ENCODE measurements around the gene RTF1. TPM values are rescaled to one million over a fixed set of nuclear protein-coding genes. Genes with fewer than 3 reads are reported as not detected.
A peak's percentile ranks its signal among the peaks of the same experiment; 100 is the strongest.

Gene RTF1
- total RNA-seq, 1 donor: 29.5 TPM

DNA sequence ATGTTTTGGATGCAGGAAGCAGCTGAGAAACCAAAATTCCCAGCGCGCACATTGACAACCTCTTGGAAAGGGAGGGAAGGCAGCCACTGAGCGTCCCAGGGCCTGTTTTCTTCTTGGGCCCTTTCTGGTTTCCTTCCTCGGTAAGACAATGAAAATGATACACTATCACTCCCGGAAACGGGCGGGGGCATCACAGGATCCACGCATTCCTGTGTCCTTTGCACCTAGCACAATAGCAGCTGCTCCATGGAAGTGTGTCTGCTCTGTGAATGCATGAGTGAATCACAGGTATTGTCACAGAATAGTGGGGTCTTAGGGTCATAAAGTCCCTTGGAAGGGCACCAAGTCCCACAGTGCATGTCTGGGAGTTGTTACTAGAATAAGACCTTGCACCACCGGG lies 70.5 kb downstream of the RTF1 start:
- no peak for DNase-seq (ENCODE audit: low read depth)
- TF ChIP-seq, protein P1, sequence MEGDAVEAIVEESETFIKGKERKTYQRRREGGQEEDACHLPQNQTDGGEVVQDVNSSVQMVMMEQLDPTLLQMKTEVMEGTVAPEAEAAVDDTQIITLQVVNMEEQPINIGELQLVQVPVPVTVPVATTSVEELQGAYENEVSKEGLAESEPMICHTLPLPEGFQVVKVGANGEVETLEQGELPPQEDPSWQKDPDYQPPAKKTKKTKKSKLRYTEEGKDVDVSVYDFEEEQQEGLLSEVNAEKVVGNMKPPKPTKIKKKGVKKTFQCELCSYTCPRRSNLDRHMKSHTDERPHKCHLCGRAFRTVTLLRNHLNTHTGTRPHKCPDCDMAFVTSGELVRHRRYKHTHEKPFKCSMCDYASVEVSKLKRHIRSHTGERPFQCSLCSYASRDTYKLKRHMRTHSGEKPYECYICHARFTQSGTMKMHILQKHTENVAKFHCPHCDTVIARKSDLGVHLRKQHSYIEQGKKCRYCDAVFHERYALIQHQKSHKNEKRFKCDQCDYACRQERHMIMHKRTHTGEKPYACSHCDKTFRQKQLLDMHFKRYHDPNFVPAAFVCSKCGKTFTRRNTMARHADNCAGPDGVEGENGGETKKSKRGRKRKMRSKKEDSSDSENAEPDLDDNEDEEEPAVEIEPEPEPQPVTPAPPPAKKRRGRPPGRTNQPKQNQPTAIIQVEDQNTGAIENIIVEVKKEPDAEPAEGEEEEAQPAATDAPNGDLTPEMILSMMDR (IDR thresholded peaks at IDR 0.05; ENCODE audit: insufficient read depth, low read length): no peak
- no peak overlapping the region for H3K4me3 ChIP-seq (ENCODE audit: low read depth, low read length)

- DNase-seq (ENCODE audit: low read depth): no peak
- TF ChIP-seq, protein P1 (IDR thresholded peaks at IDR 0.05; ENCODE audit: insufficient read depth, low read length): no peak
- H3K4me3 ChIP-seq (ENCODE audit: low read depth, low read length): no peak overlapping the region
Observed at GRCh38 chr15:41487802-41488201, 70.9 kb downstream of the RTF1 start.

- DNase-seq (ENCODE audit: low read depth): no peak
- no peak overlapping the region for H3K4me3 ChIP-seq (ENCODE audit: low read depth, low read length)
- TF ChIP-seq, protein P1 (IDR thresholded peaks at IDR 0.05; ENCODE audit: insufficient read depth, low read length): no peak
Observed at GRCh38 chr15:41489641-41490040, 72.7 kb downstream of the RTF1 start.

DNA sequence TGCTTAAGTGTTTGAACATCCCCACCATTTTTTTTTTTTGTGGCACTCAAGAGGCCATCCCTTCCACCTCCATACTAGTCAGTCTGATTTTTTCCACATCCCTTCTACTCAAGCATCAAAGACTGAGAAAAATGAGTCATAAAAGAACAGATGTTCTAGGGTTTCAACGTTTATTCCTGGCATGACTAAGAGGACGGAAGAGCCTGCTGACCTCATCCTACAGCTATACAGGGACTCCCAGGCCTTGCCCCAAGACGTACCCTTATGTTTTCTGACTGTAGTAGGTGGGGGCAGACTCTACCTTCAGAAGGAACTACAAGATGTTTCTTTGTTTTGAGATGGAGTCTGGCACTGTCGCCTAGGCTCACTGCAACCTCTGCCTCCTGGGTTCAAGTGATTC lies 73.5 kb downstream of the RTF1 start:
- TF ChIP-seq, protein P1 (IDR thresholded peaks at IDR 0.05; ENCODE audit: insufficient read depth, low read length): no peak
- H3K4me3 ChIP-seq (ENCODE audit: low read depth, low read length): no peak overlapping the region
- peak; percentile 94 for DNase-seq (ENCODE audit: low read depth)

DNA sequence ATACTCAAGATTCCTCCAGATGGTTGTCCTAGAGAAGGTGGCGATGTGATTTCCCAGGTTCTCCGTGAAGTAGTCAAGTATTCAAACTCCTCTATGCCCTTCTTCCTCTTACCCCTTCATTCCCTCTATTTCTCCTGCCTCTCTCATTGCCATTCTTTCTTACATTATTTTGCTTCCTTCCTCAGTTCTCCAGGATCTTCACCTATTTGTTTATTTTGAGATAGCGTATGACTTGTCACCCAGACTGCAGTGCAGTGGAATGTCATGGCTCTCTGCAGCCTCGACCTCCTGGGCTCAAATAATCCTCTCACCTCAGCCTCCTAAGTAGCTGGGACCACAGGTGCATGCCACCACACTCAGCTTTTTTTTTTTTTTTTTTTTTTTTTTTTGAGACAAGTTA lies 75.0 kb downstream of the RTF1 start:
- TF ChIP-seq, protein P1 (IDR thresholded peaks at IDR 0.05; ENCODE audit: insufficient read depth, low read length): no peak
- no peak overlapping the region for H3K4me3 ChIP-seq (ENCODE audit: low read depth, low read length)
- DNase-seq (ENCODE audit: low read depth): no peak

DNA sequence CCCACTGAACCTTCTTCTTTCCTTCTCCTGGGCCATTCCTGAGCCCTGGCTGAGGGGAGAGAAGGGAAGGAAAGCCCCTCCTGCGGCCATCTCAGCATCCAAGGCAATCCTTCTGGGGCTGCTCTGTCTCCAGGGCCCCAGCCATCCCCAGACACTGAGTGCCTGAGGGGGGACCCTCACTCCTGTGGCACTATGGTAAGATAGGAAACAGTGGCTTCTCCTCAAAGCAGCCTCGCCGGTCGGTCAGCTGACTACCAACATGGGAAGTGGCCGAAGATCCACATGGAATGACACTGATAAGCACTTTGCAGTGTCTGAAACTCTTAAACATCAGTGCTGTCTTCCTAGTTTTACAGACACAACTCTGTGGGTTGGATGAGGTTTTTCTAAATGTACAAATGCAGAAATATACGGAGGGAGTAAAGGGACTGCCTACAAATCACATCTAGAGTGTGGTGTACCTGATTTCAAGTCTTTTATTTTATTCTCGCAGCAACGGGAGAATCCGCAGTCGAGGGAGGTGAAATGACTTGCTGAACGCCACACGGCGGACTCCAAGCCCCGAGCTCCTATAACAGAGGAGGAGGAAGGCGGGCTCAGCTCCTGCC lies 75.8 kb downstream of the RTF1 start:
- TF ChIP-seq, protein P1 (IDR thresholded peaks at IDR 0.05; ENCODE audit: insufficient read depth, low read length): no peak
- peak overlapping the region; percentile 64 for H3K4me3 ChIP-seq (ENCODE audit: low read depth, low read length)
- no peak for DNase-seq (ENCODE audit: low read depth)
